Testis (tissue), 3 donors: ENCODE measurements around the gene RGS13. TPM values are rescaled to one million over a fixed set of nuclear protein-coding genes. Genes with fewer than 3 reads are reported as not detected.
"Not testable (repeated sequence)": the region's sequence is repeated elsewhere in the genome, so short reads cannot be mapped to it uniquely, and the experiment has no call there.

Source experiments
- DNase-seq: peaks from one replicate; pipeline ENCODE4 v3.0.0-alpha.2; 2019
- H3K27ac ChIP-seq, 2 donors: fragments of 200-600 bp; sonication (generic); one replicate each; pipeline ENCODE4 v1.5.1; 2019
- H3K27me3 ChIP-seq: fragments of 200-600 bp; sonication (generic); one replicate; pipeline ENCODE4 v1.5.1; 2019
- H3K36me3 ChIP-seq: fragments of 200-600 bp; sonication (generic); one replicate; pipeline ENCODE4 v1.5.1; 2017; ENCODE audit warnings: low read depth; ENCODE audit errors: missing control alignments
- H3K4me1 ChIP-seq: fragments of 200-600 bp; sonication (generic); one replicate; pipeline ENCODE4 v1.5.1; 2019
- H3K4me3 ChIP-seq, 2 donors: fragments of 200-600 bp; sonication (generic); one replicate each; pipeline ENCODE4 v1.5.1; 2017 to 2019
- H3K9me3 ChIP-seq: fragments of 200-600 bp; sonication (generic); one replicate; pipeline ENCODE4 v1.5.1; 2017
- POLR2A ChIP-seq: fragments of 450-650 bp; IDR thresholded peaks from one replicate; pipeline ENCODE4 v1.6.1; 2017; ENCODE audit warnings: antibody characterized with exemption, mild to moderate bottlenecking, moderate library complexity
- WGBS, 2 donors: methylation state at CpG; one replicate each; pipeline ENCODE4 v1.1.5; 2018; 5-methylcytosine and 5-hydroxymethylcytosine counted together
- intact Hi-C: fragments of 100-400 bp; cut with DNase I; formaldehyde crosslinking; loops from one replicate; pipeline ENCODE4 v1.15.1; 2023; ENCODE audit warnings: low total_unique reads
- polyA plus RNA-seq: library from polyadenylated mRNA; stranded (reverse); fragments of 350-450 nt; fragmentation: Illumina TruSeq; extraction: RNeasy Lipid Tissue Mini Kit (QIAGEN cat#74804); gene quantifications from one replicate; pipeline ENCODE4 v1.2.3, GENCODE V29; 2014; ENCODE audit warnings: low read depth, low replicate concordance; ENCODE audit not compliant: insufficient read depth
- total RNA-seq, 2 donors: library from RNA; depleted of rRNA; stranded (reverse); fragments of >200 nt; gene quantifications; one replicate each; pipeline ENCODE4 v1.2.3, GENCODE V29; 2016
- TF ChIP-seq, protein P1 (sequence below), 3 experiments: fragments of 450-650 bp in 2 of 3; fragments of 200-600 bp in 1 of 3; sonication (generic) in 1 of 3; IDR thresholded peaks; one replicate each; pipeline ENCODE4 v1.5.1; 2016 to 2019; ENCODE audit warnings: antibody characterized with exemption in 3 of 3, mild to moderate bottlenecking in 2 of 3, moderate library complexity in 1 of 3

Gene RGS13
- total and polyA plus RNA-seq, 3 donors from 2014 or later = 0.25 TPM; not detected in 2

DNA sequence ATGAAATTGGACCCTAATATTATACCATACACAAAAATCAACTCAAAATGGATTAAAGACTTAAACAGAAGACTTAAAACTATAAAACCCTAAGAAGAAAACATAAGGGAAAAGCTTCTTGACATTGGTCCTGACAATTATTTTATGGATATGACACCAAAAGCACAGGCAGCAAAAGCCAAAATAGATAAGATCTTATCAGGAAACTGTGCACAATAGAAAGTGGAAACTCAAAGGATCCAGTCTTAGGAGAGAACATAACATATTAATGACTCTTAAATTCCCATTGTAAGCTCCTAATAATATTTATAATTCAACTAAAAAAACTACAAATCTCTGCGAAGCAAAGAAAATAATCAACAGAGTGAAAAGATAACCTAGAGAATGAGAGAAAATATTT, 39.8 kb downstream of the RGS13 start:
- DNase-seq = no peak
- Histone ChIP-seq H3K4me1 (no peaks in the 10 kb centered on the region), H3K36me3 (no peaks in the 10 kb centered on the region), H3K27ac (no peak overlapping the region), H3K27me3 (no peaks in the 10 kb centered on the region), H3K4me3 (no peak overlapping the region), H3K9me3 (no peaks in the 10 kb centered on the region)
- 83 to 88% methylated on average over 1 of the region's 1 CpG for WGBS, 2 donors
- intact Hi-C loops = no loop called here
- TF ChIP-seq POLR2A = no peak
- TF ChIP-seq, protein P1, sequence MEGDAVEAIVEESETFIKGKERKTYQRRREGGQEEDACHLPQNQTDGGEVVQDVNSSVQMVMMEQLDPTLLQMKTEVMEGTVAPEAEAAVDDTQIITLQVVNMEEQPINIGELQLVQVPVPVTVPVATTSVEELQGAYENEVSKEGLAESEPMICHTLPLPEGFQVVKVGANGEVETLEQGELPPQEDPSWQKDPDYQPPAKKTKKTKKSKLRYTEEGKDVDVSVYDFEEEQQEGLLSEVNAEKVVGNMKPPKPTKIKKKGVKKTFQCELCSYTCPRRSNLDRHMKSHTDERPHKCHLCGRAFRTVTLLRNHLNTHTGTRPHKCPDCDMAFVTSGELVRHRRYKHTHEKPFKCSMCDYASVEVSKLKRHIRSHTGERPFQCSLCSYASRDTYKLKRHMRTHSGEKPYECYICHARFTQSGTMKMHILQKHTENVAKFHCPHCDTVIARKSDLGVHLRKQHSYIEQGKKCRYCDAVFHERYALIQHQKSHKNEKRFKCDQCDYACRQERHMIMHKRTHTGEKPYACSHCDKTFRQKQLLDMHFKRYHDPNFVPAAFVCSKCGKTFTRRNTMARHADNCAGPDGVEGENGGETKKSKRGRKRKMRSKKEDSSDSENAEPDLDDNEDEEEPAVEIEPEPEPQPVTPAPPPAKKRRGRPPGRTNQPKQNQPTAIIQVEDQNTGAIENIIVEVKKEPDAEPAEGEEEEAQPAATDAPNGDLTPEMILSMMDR (IDR thresholded peaks at IDR 0.05) = no peak

DNA sequence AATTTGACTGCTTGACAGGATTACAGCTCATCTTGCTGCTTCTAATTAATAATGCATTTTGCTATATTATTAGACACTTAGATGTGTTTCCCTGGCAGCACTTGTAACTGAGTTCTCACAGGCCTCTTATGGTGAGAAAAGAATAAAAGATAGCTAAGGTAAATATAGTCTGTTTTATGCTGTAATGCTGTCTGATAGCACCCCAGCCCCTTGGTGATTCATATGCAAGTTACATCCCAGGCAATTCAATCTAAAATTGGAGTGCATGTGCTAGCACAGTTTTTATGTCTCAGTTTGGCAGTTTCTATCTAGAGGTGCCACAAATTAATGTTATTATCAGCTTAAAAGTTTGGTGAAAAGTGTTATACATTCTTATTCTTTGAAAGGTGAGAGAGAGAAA, 42.2 kb downstream of the RGS13 start:
- no peaks in the 10 kb centered on the region for H3K9me3 ChIP-seq
- intact Hi-C loops = no loop called here
- H3K27ac ChIP-seq = no peak overlapping the region
- no peak overlapping the region for H3K4me3 ChIP-seq
- no peaks in the 10 kb centered on the region for H3K27me3 ChIP-seq
- TF ChIP-seq POLR2A = no peak
- H3K36me3 ChIP-seq = no peaks in the 10 kb centered on the region
- no peak for DNase-seq
- no peaks in the 10 kb centered on the region for H3K4me1 ChIP-seq

DNA sequence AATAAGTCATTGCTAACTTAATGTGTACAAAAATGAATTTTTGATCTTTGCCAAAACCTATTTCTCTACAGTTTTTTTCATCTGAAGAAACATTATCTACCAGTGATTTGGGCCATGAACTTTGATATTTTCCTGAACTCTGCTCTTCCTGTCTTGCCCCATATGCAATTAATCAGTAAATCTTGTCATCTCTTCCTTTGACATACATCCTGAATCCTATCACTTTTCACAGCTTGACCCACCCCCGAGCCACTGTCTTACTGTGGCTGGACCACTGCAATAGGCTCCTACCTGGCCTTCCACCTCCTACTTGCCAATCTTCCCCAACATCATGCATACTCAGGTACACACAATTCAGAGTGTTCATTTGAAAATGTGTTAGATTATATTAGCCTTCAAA, 46.4 kb downstream of the RGS13 start:
- TF ChIP-seq, protein P1 (IDR thresholded peaks at IDR 0.05) = no peak
- Histone ChIP-seq H3K4me3 (no peak overlapping the region), H3K27me3 (no peaks in the 10 kb centered on the region), H3K36me3 (no peaks in the 10 kb centered on the region), H3K27ac (no peak overlapping the region), H3K9me3 (no peaks in the 10 kb centered on the region), H3K4me1 (no peaks in the 10 kb centered on the region)
- intact Hi-C loops = no loop called here
- WGBS, 2 donors = 88 to 100% methylated on average over 1 of the region's 1 CpG
- DNase-seq = no peak

DNA sequence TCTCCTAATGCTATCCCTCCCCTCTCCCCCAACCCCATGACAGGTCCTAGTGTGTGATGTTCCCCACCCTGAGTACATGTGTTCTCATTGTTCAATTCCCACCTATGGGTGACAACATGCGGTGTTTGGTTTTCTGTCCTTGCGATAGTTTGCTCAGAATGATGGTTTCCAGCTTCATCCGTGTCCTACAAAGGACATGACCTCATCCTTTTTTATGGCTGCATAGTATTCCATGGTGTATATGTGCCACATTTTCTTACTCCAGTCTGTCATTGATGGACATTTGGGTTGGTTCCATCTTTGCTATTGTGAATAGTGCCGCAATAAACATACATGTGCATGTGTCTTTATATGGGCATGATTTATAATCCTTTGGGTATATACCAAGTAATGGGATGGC, 47.1 kb downstream of the RGS13 start:
- H3K4me1 ChIP-seq, H3K4me3 ChIP-seq, H3K9me3 ChIP-seq, H3K36me3 ChIP-seq, intact Hi-C loops, DNase-seq, H3K27ac ChIP-seq, H3K27me3 ChIP-seq: not testable (repeated sequence)
- WGBS, 2 donors = 92 to 94% methylated on average over 4 of the region's 4 CpGs

DNA sequence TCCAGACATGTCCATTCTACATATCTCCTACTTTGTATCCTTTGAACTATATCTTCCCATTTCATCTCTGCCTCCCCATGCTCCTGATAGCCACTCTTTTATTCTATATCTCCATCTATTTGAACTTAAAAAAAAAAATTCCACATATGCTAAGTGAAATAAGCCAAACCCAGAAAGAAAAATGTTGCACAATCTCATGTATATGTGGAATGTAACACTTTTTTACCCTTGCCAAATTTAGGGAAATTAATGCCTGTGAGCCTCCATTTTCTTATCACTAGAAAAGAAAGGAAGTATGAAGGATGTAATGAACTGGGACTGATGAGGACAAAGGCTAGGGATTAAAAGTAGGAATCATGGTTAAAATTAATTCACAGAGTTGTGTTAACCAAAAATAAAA, 53.5 kb downstream of the RGS13 start:
- Histone ChIP-seq H3K4me1 (no peaks in the 10 kb centered on the region), H3K27me3 (no peaks in the 10 kb centered on the region), H3K36me3 (no peaks in the 10 kb centered on the region), H3K27ac (no peak overlapping the region), H3K4me3 (no peak overlapping the region), H3K9me3 (no peaks in the 10 kb centered on the region)
- TF ChIP-seq, protein P1 (IDR thresholded peaks at IDR 0.05) = no peak
- no peak for TF ChIP-seq POLR2A
- intact Hi-C loops = no loop called here
- DNase-seq = no peak

DNA sequence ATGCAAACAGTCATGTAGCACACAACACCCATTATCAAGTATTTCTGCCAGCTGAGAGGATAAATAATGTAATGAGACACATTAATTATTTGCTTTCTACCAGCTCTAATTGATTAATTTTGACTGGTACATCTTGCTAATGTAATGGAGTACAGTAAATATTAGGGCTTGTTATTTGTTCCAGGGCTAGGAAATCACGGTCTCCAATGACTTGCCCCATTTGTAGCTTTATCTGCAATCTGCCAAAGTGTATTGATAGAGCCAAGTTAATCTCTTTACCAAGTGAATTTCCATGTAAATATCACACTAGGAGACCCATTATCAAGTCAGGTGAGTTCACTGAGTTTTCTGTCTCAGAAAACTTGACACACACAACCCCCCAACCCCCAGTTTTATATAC, 55.1 kb downstream of the RGS13 start:
- Histone ChIP-seq H3K4me1 (no peaks in the 10 kb centered on the region), H3K36me3 (no peaks in the 10 kb centered on the region), H3K9me3 (no peaks in the 10 kb centered on the region), H3K27me3 (no peaks in the 10 kb centered on the region), H3K4me3 (no peak overlapping the region), H3K27ac (no peak overlapping the region)
- DNase-seq = no peak
- 79 to 81% methylated on average over 1 of the region's 1 CpG for WGBS, 2 donors
- TF ChIP-seq POLR2A = no peak
- TF ChIP-seq, protein P1 (IDR thresholded peaks at IDR 0.05) = no peak
- intact Hi-C loops = no loop called here
